ENCODE measurements around the gene SEC11A.

Gene SEC11A

DNA sequence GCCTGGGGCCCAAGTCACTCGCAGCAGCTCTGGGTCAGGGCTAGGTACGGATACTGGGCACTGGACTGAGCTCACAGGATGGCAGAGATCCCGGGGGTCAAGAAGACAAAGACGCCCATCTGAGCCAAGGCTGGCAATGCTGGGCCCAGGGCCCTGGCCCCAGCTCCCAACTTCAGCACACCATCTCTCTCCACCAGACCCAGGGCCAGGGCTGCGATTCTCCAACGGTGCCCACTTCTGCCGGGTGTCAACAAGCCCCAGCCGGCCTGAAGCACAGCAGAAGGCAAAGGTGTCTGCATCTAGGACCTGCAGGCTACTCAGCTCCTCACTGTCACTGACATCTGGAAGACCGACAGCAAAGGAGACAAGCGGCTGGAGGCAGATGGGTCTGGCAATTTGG lies 70.4 kb downstream of the SEC11A start:
- TF ChIP-seq CEBPB (IDR thresholded peaks at IDR 0.05) (no peak), RAD21 (IDR thresholded peaks at IDR 0.05; ENCODE audit: low read depth) (no peak), TEAD4 (IDR thresholded peaks at IDR 0.05) (no peak), USF1 (IDR thresholded peaks at IDR 0.05) (no peak), TCF12 (IDR thresholded peaks at IDR 0.05; ENCODE audit: low read depth) (no peak), EGR1 (IDR thresholded peaks at IDR 0.05) (no peak), CREB1 (IDR thresholded peaks at IDR 0.05; ENCODE audit: low read depth) (no peak), NFIC (IDR thresholded peaks at IDR 0.05) (no peak), EP300 (IDR thresholded peaks at IDR 0.05; ENCODE audit: borderline replicate concordance) (no peak)
- TF ChIP-seq, protein P1, sequence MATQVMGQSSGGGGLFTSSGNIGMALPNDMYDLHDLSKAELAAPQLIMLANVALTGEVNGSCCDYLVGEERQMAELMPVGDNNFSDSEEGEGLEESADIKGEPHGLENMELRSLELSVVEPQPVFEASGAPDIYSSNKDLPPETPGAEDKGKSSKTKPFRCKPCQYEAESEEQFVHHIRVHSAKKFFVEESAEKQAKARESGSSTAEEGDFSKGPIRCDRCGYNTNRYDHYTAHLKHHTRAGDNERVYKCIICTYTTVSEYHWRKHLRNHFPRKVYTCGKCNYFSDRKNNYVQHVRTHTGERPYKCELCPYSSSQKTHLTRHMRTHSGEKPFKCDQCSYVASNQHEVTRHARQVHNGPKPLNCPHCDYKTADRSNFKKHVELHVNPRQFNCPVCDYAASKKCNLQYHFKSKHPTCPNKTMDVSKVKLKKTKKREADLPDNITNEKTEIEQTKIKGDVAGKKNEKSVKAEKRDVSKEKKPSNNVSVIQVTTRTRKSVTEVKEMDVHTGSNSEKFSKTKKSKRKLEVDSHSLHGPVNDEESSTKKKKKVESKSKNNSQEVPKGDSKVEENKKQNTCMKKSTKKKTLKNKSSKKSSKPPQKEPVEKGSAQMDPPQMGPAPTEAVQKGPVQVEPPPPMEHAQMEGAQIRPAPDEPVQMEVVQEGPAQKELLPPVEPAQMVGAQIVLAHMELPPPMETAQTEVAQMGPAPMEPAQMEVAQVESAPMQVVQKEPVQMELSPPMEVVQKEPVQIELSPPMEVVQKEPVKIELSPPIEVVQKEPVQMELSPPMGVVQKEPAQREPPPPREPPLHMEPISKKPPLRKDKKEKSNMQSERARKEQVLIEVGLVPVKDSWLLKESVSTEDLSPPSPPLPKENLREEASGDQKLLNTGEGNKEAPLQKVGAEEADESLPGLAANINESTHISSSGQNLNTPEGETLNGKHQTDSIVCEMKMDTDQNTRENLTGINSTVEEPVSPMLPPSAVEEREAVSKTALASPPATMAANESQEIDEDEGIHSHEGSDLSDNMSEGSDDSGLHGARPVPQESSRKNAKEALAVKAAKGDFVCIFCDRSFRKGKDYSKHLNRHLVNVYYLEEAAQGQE (IDR thresholded peaks at IDR 0.05; ENCODE audit: low read depth), result no peak

DNA sequence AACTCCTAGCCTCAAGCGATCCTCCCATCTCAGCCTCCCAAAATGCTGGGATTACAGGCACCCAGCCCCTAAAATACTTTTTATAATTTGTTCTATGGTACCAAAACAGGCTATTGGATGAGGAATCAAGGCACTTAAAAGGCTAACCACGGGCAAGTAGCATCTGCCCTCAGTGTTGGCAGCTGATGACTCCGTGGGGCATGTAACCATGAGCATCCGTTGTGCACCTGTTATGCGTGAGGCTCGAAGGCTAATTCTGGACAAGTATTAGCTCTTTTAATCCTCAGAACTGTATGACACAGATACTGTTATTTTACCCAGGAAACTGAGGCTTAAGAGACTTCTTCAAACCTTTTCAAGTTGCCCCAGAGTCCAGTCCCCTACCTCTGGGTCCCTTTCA lies 72.1 kb downstream of the SEC11A start:
- TF ChIP-seq CEBPB (IDR thresholded peaks at IDR 0.05), result no peak
- no peak for TF ChIP-seq TAF1 (IDR thresholded peaks at IDR 0.05; ENCODE audit: low read depth)
- TF ChIP-seq NFIC (IDR thresholded peaks at IDR 0.05), result no peak
- TF ChIP-seq EGR1 (IDR thresholded peaks at IDR 0.05), result no peak
- TF ChIP-seq CREB1 (IDR thresholded peaks at IDR 0.05; ENCODE audit: low read depth), result no peak
- TF ChIP-seq RAD21 (IDR thresholded peaks at IDR 0.05; ENCODE audit: low read depth), result no peak
- TF ChIP-seq TEAD4 (IDR thresholded peaks at IDR 0.05), result no peak
- TF ChIP-seq TCF12 (IDR thresholded peaks at IDR 0.05; ENCODE audit: low read depth), result no peak
- TF ChIP-seq, protein P2, sequence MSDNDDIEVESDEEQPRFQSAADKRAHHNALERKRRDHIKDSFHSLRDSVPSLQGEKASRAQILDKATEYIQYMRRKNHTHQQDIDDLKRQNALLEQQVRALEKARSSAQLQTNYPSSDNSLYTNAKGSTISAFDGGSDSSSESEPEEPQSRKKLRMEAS (IDR thresholded peaks at IDR 0.05), result no peak
- no peak for TF ChIP-seq ZBTB7A (IDR thresholded peaks at IDR 0.05; ENCODE audit: low read depth)
- no peak for TF ChIP-seq FOXM1 (IDR thresholded peaks at IDR 0.05; ENCODE audit: borderline replicate concordance, low read depth)
- TF ChIP-seq YY1 (IDR thresholded peaks at IDR 0.05; ENCODE audit: low read depth), result no peak
- TF ChIP-seq, protein P1 (IDR thresholded peaks at IDR 0.05; ENCODE audit: low read depth), result no peak
- TF ChIP-seq USF1 (IDR thresholded peaks at IDR 0.05), result no peak

DNA sequence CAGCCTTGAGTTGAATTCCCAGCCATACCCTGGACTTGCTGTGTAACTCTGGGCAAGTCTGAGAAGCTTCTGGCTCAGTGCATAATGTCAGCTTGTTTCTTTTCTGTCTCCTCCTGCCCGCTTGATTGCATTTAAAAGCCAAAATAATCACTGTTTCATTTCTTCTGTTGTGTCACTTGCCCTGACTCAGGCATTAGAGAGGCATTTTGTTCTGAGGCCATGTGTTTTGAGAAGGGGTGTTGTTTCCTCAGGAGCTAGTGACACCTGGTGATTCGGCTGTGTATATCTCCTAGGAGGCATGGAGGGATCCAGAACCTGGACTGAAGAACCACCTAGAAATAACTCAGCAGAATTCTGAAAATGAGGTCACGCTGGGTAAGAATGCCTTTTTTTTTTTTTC lies 77.8 kb downstream of the SEC11A start:
- TF ChIP-seq NFIC (IDR thresholded peaks at IDR 0.05) (no peak), RAD21 (IDR thresholded peaks at IDR 0.05; ENCODE audit: low read depth) (peak; percentile 40)

DNA sequence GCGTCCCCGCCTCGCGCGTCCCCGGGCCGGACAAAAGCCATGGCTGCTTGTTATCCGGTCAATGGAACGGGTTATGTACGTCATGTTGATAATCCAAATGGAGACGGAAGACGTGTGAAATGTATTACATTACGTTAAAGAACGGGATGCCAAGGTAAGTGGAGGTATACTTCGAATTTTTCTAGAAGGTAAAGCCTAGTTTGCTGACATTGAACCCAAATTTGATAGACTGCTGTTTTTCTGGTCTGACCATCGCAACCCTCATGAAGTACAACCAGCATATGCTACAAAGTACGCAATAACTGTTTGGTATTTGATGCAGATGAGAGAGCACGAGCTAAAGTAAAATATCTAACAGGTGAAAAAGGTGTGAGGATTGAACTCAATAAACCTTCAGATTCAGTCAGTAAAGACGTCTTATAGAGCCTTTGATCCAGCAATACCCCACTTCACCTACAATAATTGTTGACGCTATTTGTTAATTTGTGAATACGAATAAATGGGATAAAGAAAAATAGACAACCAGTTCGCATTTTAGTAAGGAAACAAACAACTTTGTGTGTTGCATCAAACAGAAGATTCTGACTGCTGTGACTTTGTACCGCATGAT lies 81.6 kb downstream of the SEC11A start:
- TF ChIP-seq EGR1 (IDR thresholded peaks at IDR 0.05), result no peak
- TF ChIP-seq USF1 (IDR thresholded peaks at IDR 0.05), result no peak
- TF ChIP-seq YY1 (IDR thresholded peaks at IDR 0.05; ENCODE audit: low read depth), result no peak
- TF ChIP-seq TEAD4 (IDR thresholded peaks at IDR 0.05), result no peak
- no peak for TF ChIP-seq EP300 (IDR thresholded peaks at IDR 0.05; ENCODE audit: borderline replicate concordance)
- no peak for TF ChIP-seq CREB1 (IDR thresholded peaks at IDR 0.05; ENCODE audit: low read depth)

DNA sequence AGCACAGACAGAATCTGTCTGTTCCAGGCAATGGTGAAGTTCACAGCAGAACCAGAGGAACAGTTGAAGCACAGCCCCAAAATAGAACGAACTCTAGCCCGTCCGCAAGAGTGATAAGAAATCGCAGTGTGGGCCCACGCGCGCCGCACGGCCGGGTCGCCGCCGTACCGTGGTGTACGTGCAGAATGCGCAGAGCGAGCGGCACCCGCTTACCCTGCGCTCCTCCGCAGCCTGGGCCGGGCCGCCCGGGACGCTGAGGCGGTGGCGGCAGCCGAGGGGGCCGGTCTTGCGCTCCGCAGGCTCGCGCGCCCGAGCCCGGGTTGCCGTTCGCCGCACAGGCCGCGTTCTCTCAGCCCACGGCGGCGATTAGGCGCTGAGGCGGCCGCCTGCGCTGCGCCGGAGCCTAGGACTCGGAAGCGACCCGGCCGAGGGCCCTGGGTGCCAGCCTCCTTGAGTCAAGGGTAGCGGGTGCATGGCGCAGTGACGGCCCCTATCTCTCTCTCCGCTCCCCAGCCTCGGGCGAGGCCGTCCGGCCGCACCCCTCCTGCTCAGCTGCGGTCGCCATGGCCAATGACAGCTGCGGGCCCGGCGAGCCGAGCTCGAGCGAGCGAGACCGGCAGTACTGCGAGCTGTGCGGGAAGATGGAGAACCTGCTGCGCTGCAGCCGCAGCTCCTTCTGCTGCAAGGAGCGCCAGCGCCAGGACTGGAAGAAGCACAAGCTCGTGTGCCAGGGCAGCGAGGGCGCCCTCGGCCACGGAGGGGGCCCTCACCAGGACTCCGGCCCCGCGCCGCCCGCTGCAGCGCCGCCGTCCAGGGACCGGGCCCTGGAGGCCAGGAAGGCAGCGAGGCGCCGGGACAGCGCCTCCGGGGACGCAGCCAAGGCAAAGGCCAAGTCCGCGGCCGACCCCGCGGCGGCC lies 82.4 kb downstream of the SEC11A start:
- TF ChIP-seq EGR1 (IDR thresholded peaks at IDR 0.05) (no peak), YY1 (IDR thresholded peaks at IDR 0.05; ENCODE audit: low read depth) (0 out of 2 replicates have a peak, but pooled peaks have one; percentile 41), USF1 (IDR thresholded peaks at IDR 0.05) (no peak), CEBPB (IDR thresholded peaks at IDR 0.05) (no peak), TAF1 (IDR thresholded peaks at IDR 0.05; ENCODE audit: low read depth) (peak; percentile 18; the same call in 1 of the 2 replicates), RAD21 (IDR thresholded peaks at IDR 0.05; ENCODE audit: low read depth) (no peak), NFIC (IDR thresholded peaks at IDR 0.05) (no peak)
- TF ChIP-seq, protein P2 (IDR thresholded peaks at IDR 0.05), result peak; percentile 26; the same call in 1 of the 2 replicates
